ENCODE measurements around the gene HDAC4. TPM values are rescaled to one million over a fixed set of nuclear protein-coding genes. Genes with fewer than 3 reads are reported as not detected.
A peak's percentile ranks its signal among the peaks of the same experiment; 100 is the strongest.
"Not testable (repeated sequence)": the region's sequence is repeated elsewhere in the genome, so short reads cannot be mapped to it uniquely, and the experiment has no call there.

The HDAC4 gene
- total RNA-seq, 1 experiment from 2014 or later: 61.5 TPM

GRCh38 chr2:239282448-239283287 is 118.2 kb downstream of the HDAC4 start:
- peaks cover 14% of the 10 kb centered on the region; the same call in 1 of the 2 replicates for H3F3A ChIP-seq (ENCODE audit: insufficient read depth, low read depth)
- H3K9me3 ChIP-seq (ENCODE audit: insufficient read depth, low read depth): no peaks in the 10 kb centered on the region
- peaks cover 25% of the 10 kb centered on the region; the same call in 1 of the 2 replicates for H3K79me2 ChIP-seq (ENCODE audit: low read depth)
- ChIA-PET POLR2A (ENCODE audit: unreplicated experiment) (no interaction called here), CTCF (no interaction called here)
- no peaks in the 10 kb centered on the region for H3K27me3 ChIP-seq (ENCODE audit: insufficient read depth, low read depth)
- H3K36me3 ChIP-seq (ENCODE audit: low read depth): no peaks in the 10 kb centered on the region
- no peak overlapping the region for H3K4me2 ChIP-seq
- no peak for DNase-seq
- peaks cover 24% of the 10 kb centered on the region for H3K4me1 ChIP-seq (replicated peaks; ENCODE audit: insufficient read depth)
- H2AFZ ChIP-seq: no peak overlapping the region
- H3K9me2 ChIP-seq (ENCODE audit: insufficient read depth): no peaks in the 10 kb centered on the region
- intact Hi-C loops (cut with micrococcal nuclease; ENCODE audit: unreplicated experiment): no loop called here
- H3K27ac ChIP-seq: no peak overlapping the region
- H4K20me1 ChIP-seq (ENCODE audit: insufficient read depth): no peaks in the 10 kb centered on the region
- TF ChIP-seq CTCF (conservative IDR thresholded peaks at IDR 0.05) (no peak), EZH2 (IDR thresholded peaks at IDR 0.05; ENCODE audit: low read depth) (no peak)
- no peak overlapping the region for H3K4me3 ChIP-seq
- BruUV-seq (replicated peaks): no TSS peak

GRCh38 chr2:239280296-239281017 is 120.4 kb downstream of the HDAC4 start:
- H3K4me2 ChIP-seq: peak overlapping the region; percentile 45
- H3K36me3 ChIP-seq (ENCODE audit: low read depth); H3K4me3 ChIP-seq; H3K9me2 ChIP-seq (ENCODE audit: insufficient read depth); H3K9me3 ChIP-seq (ENCODE audit: insufficient read depth, low read depth); H2AFZ ChIP-seq; H3K27me3 ChIP-seq (ENCODE audit: insufficient read depth, low read depth); intact Hi-C loops (cut with micrococcal nuclease; ENCODE audit: unreplicated experiment); H4K20me1 ChIP-seq (ENCODE audit: insufficient read depth): not testable (repeated sequence)
- H3K27ac ChIP-seq: peak overlapping the region; percentile 76
- ChIA-PET POLR2A (ENCODE audit: unreplicated experiment) (interaction anchor here (0.5 to 0.7 kb wide), 5 partner anchors 14 to 990 kb away, joined by 3 to 7 read pairs (median 4); no protein-coding TSS in a partner anchor), CTCF (interaction anchor here (0.6 kb wide), 1 partner anchor 33 kb away, joined by 3 read pairs; no protein-coding TSS in a partner anchor)
- peaks cover 14% of the 10 kb centered on the region; the same call in 1 of the 2 replicates for H3F3A ChIP-seq (ENCODE audit: insufficient read depth, low read depth)
- BruUV-seq (replicated peaks): TSS peak; percentile 87
- H3K79me2 ChIP-seq (ENCODE audit: low read depth): peaks cover 34% of the 10 kb centered on the region
- H3K4me1 ChIP-seq (replicated peaks; ENCODE audit: insufficient read depth): peaks cover 31% of the 10 kb centered on the region
- peak; percentile 80 to 89 for DNase-seq

- Histone ChIP-seq H3K4me2 (peak overlapping the region; percentile 45), H3K4me1 (replicated peaks; ENCODE audit: insufficient read depth) (peaks cover 36% of the 10 kb centered on the region), H3K36me3 (ENCODE audit: low read depth) (no peaks in the 10 kb centered on the region), H3K9me3 (ENCODE audit: insufficient read depth, low read depth) (no peaks in the 10 kb centered on the region), H2AFZ (no peak overlapping the region), H3K27me3 (ENCODE audit: insufficient read depth, low read depth) (no peaks in the 10 kb centered on the region), H3K4me3 (no peak overlapping the region), H3K27ac (peak overlapping the region; percentile 76), H3K9me2 (ENCODE audit: insufficient read depth) (no peaks in the 10 kb centered on the region), H4K20me1 (ENCODE audit: insufficient read depth) (no peaks in the 10 kb centered on the region), H3K79me2 (ENCODE audit: low read depth) (peaks cover 35% of the 10 kb centered on the region), H3F3A (ENCODE audit: insufficient read depth, low read depth) (peaks cover 19% of the 10 kb centered on the region)
- POLR2A ChIA-PET (ENCODE audit: unreplicated experiment): interaction anchor here (0.6 to 0.7 kb wide), 4 partner anchors 15 to 595 kb away, joined by 3 to 7 read pairs (median 4); no protein-coding TSS in a partner anchor
- intact Hi-C loops (cut with micrococcal nuclease; ENCODE audit: unreplicated experiment): loop anchor here (5.0 kb wide), 1 partner anchor 992 kb away; the partner anchor contains the start of gene PER2
- TF ChIP-seq EZH2 (IDR thresholded peaks at IDR 0.05; ENCODE audit: low read depth) (no peak), CTCF (conservative IDR thresholded peaks at IDR 0.05) (no peak)
- BruUV-seq (replicated peaks): TSS peak; percentile 89
- CTCF ChIA-PET: interaction anchor here (0.6 kb wide), 1 partner anchor 32 kb away, joined by 3 read pairs; no protein-coding TSS in a partner anchor
- no peak for DNase-seq
These were observed 121.1 kb downstream of the HDAC4 start for GRCh38 chr2:239279508-239280295.
